AG04450 (cell line): ENCODE results near the gene ZNF326. TPM values are rescaled to one million over a fixed set of nuclear protein-coding genes. Genes with fewer than 3 reads are reported as not detected.

Experiments
- CTCF ChIA-PET: fragments of 300-600, 350-600 bp; formaldehyde crosslinking; extraction: SDS; loops from one replicate; lab custom pipeline; 2022; ENCODE audit warnings: antibody characterized with exemption, inconsistent platforms; lab: Charles Lee
- POLR2A ChIA-PET: fragments of 350-600 bp; formaldehyde crosslinking; extraction: SDS; loops from one replicate; lab custom pipeline; 2021; ENCODE audit warnings: antibody characterized with exemption, inconsistent platforms; lab: Yijun Ruan, JAX
- DNase-seq: peaks from one replicate; pipeline ENCODE4 v3.0.0-alpha.2; 2011; ENCODE audit warnings: low read depth, low spot score
- H3K27ac ChIP-seq: one replicate; pipeline ENCODE4 v1.5.1; 2012; ENCODE audit warnings: low read depth, low read length, control low read depth
- H3K27me3 ChIP-seq: one replicate; pipeline ENCODE4 v1.6.0; 2012; ENCODE audit warnings: low read length; ENCODE audit not compliant: control insufficient read depth, insufficient read depth
- H3K4me3 ChIP-seq: 2 replicates; pipeline ENCODE4 v1.5.1; 2011; ENCODE audit warnings: mild to moderate bottlenecking, low read depth, low read length, control low read depth
- H3K9me3 ChIP-seq: 2 replicates; pipeline ENCODE4 v1.5.1; 2012; ENCODE audit warnings: low read length; ENCODE audit not compliant: control insufficient read depth, insufficient read depth
- CTCF ChIP-seq: IDR thresholded peaks from 2 replicates; pipeline ENCODE4 v1.5.1; 2011; ENCODE audit warnings: low read depth, low read length, control low read depth, inconsistent platforms
- polyA plus RNA-seq: library from polyadenylated mRNA; depleted of rRNA; stranded (reverse); fragments of >200 nt; gene quantifications from 2 replicates; pipeline ENCODE4 v1.2.3, GENCODE V29; 2011

ZNF326 gene
- polyA plus RNA-seq, 1 experiment, result 23.3 TPM

- Histone ChIP-seq H3K27ac (no peak overlapping the region), H3K9me3 (no peaks in the 10 kb centered on the region; the same call in 1 of the 2 replicates), H3K4me3 (no peak overlapping the region), H3K27me3 (no peaks in the 10 kb centered on the region)
- TF ChIP-seq CTCF, result no peak
- ChIA-PET CTCF (interaction anchor here (0.6 kb wide), 1 partner anchor 15 kb away, joined by 4 read pairs; no protein-coding TSS in a partner anchor), POLR2A (interaction anchor here (0.6 kb wide), 1 partner anchor 19 kb away, joined by 3 read pairs; no protein-coding TSS in a partner anchor)
- DNase-seq, result no peak
Observed at GRCh38 chr1:89958851-89959654, 35.9 kb upstream of the ZNF326 start.

- POLR2A ChIA-PET, result no interaction called here
- no peaks in the 10 kb centered on the region; the same call in 1 of the 2 replicates for H3K9me3 ChIP-seq
- CTCF ChIA-PET, result no interaction called here
- no peak for TF ChIP-seq CTCF
- no peak for DNase-seq
- no peaks in the 10 kb centered on the region for H3K27me3 ChIP-seq
- no peak overlapping the region for H3K27ac ChIP-seq
- H3K4me3 ChIP-seq, result no peak overlapping the region
Observed at GRCh38 chr1:89959719-89960118, 35.2 kb upstream of the ZNF326 start.

DNA sequence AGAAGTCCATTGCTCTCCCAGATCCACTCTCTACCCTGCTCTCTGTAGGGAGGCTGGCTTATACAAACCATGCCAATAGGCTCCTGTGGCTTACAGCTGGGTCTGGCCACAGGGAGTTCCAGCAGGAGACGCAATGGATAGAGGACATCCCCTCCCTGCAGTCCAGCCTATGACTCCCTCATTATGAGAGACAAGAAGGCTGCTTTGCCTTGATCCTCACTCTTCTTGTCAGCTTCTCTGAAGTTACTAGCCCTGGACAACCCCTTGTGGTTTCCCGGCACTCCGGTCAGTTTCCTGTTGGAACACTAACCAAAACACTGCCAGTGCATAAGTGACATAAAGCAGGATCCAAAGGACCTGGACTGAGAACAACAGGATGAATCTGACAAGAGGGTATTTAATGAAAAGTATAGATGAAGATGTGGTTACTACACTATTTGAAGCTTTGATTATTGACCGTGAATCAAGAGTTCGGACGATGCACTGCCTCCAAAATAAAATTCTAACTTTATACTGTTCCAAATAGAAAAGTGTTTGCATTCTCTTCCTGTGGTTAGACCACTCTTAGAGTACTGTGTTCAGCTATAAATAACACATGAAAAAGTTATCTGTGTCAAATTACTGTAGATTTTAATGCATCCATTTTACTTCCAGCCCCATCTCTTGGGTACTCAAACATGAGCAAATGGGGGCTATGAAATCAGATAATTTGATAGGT is 32.7 kb upstream of the ZNF326 start:
- POLR2A ChIA-PET, result no interaction called here

DNA sequence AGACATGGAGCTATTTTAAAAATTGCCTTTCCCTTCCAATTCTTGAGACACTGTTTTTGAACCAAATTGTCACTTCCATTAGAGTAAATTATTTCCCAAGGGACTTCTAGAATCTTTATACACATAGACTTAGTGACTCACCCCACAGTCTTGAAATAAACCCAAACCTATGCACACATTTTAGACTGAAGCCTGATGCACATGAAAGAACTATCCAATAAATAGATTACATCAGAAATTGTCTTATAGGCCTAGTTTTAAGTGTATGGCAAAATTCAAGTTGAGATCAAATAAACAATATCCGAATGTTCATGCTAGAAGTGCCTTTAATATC is 32.2 kb upstream of the ZNF326 start:
- H3K27me3 ChIP-seq, result no peaks in the 10 kb centered on the region
- H3K9me3 ChIP-seq, result no peaks in the 10 kb centered on the region; the same call in 1 of the 2 replicates
- ChIA-PET POLR2A (no interaction called here), CTCF (interaction anchor here (1.0 to 1.4 kb wide), 2 partner anchors 15 to 128 kb away, joined by 3 read pairs; no protein-coding TSS in a partner anchor)
- DNase-seq, result no peak
- no peak overlapping the region for H3K4me3 ChIP-seq
- no peak overlapping the region for H3K27ac ChIP-seq
- no peak for TF ChIP-seq CTCF

More for the DNA sequence above, 32.7 kb upstream of the ZNF326 start:
- Histone ChIP-seq H3K4me3 (no peak overlapping the region), H3K27ac (peak overlapping the region; percentile 40), H3K27me3 (no peaks in the 10 kb centered on the region), H3K9me3 (no peaks in the 10 kb centered on the region; the same call in 1 of the 2 replicates)
- TF ChIP-seq CTCF, result no peak
- CTCF ChIA-PET, result interaction anchor here (1.0 to 1.4 kb wide), 2 partner anchors 16 to 127 kb away, joined by 3 read pairs; no protein-coding TSS in a partner anchor
- no peak for DNase-seq
